ENCODE measurements around the gene ERC2.

ERC2 gene

GRCh38 chr3:56173601-56174000 is 294.7 kb downstream of the ERC2 start:
- no peak for DNase-seq

GRCh38 chr3:56164436-56164835 is 303.8 kb downstream of the ERC2 start:
- no peak for DNase-seq

- no peak for DNase-seq
These were observed 310.4 kb downstream of the ERC2 start for GRCh38 chr3:56157693-56158362.

GRCh38 chr3:56154297-56154696 is 314.0 kb downstream of the ERC2 start:
- peak; percentile 22 for DNase-seq

GRCh38 chr3:56147354-56147753 is 320.9 kb downstream of the ERC2 start:
- no peak for DNase-seq

- no peak for DNase-seq
These were observed 322.9 kb downstream of the ERC2 start for GRCh38 chr3:56145410-56145809.

GRCh38 chr3:56144805-56145204 is 323.5 kb downstream of the ERC2 start:
- no peak for DNase-seq

- no peak for DNase-seq
These were observed 330.9 kb downstream of the ERC2 start for GRCh38 chr3:56137415-56137814.

GRCh38 chr3:56136514-56136913 is 331.8 kb downstream of the ERC2 start:
- DNase-seq, result no peak

GRCh38 chr3:56135941-56136340 is 332.3 kb downstream of the ERC2 start:
- DNase-seq, result no peak

- DNase-seq, result no peak
These were observed 334.8 kb downstream of the ERC2 start for GRCh38 chr3:56133423-56133822.

- no peak for DNase-seq
These were observed 335.5 kb downstream of the ERC2 start for GRCh38 chr3:56132762-56133161.

GRCh38 chr3:56131974-56132590 is 336.2 kb downstream of the ERC2 start:
- DNase-seq, result peak; percentile 46

- DNase-seq, result no peak
These were observed 338.2 kb downstream of the ERC2 start for GRCh38 chr3:56130036-56130435.

GRCh38 chr3:56126632-56127031 is 341.6 kb downstream of the ERC2 start:
- no peak for DNase-seq

- DNase-seq, result peak; percentile 3
These were observed 342.8 kb downstream of the ERC2 start for GRCh38 chr3:56125358-56126005.

GRCh38 chr3:56124546-56124945 is 343.7 kb downstream of the ERC2 start:
- DNase-seq, result no peak

GRCh38 chr3:56123487-56123886 is 344.8 kb downstream of the ERC2 start:
- DNase-seq, result no peak

GRCh38 chr3:56122911-56123310 is 345.4 kb downstream of the ERC2 start:
- DNase-seq, result no peak

- DNase-seq, result no peak
These were observed 346.6 kb downstream of the ERC2 start for GRCh38 chr3:56121716-56122115.

- DNase-seq, result no peak
These were observed 348.5 kb downstream of the ERC2 start for GRCh38 chr3:56119575-56120349.

GRCh38 chr3:56118968-56119367 is 349.3 kb downstream of the ERC2 start:
- no peak for DNase-seq

- DNase-seq, result no peak
These were observed 352.6 kb downstream of the ERC2 start for GRCh38 chr3:56115698-56116097.

- DNase-seq, result no peak
These were observed 353.1 kb downstream of the ERC2 start for GRCh38 chr3:56115199-56115598.
